Fibroblast of pulmonary artery (primary cell): ENCODE results near the gene UMAD1.

ENCODE experiments used
- DNase-seq: peaks from one replicate; pipeline ENCODE4 v3.0.0-alpha.2; 2010; ENCODE audit warnings: low read depth
- H3K4me3 ChIP-seq: replicated peaks from 2 replicates; pipeline ENCODE4 v1.5.1; 2011; ENCODE audit warnings: low read depth, mild to moderate bottlenecking, control low read depth, low read length, moderate library complexity
- CTCF ChIP-seq: IDR thresholded peaks from 2 replicates; pipeline ENCODE4 v1.5.1; 2011; ENCODE audit warnings: mild to moderate bottlenecking, control low read depth, low read length, inconsistent platforms; ENCODE audit errors: missing control alignments

Gene UMAD1

GRCh38 chr7:7696458-7697119 lies 56.0 kb downstream of the UMAD1 start:
- DNase-seq: no peak
- H3K4me3 ChIP-seq: no peak overlapping the region

GRCh38 chr7:7698930-7699329 lies 58.4 kb downstream of the UMAD1 start:
- no peak for TF ChIP-seq CTCF

More at GRCh38 chr7:7696458-7697119, 56.0 kb downstream of the UMAD1 start:
- TF ChIP-seq CTCF: no peak

DNA sequence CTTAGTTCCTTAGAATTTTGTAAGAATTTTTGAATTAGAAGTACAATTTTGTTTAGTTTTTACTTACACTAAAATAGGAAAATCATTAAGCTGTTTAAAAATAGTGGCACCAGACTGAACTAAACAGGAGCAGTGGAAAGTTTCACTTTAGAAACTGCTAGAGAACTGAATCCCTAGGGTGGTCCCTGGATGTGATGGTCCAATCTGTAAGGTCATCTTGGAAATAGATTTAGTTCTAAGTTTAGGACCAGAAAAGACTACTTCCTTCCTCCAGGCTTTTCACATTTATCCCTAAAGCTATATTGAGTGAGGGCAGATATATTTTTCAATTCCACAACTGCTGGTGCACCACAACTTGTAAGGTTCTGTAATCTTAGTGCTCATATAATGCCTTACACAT lies 58.8 kb downstream of the UMAD1 start:
- no peak for TF ChIP-seq CTCF
- H3K4me3 ChIP-seq: no peak overlapping the region
- no peak for DNase-seq

More at GRCh38 chr7:7698930-7699329, 58.4 kb downstream of the UMAD1 start:
- DNase-seq: no peak
- H3K4me3 ChIP-seq: no peak overlapping the region

DNA sequence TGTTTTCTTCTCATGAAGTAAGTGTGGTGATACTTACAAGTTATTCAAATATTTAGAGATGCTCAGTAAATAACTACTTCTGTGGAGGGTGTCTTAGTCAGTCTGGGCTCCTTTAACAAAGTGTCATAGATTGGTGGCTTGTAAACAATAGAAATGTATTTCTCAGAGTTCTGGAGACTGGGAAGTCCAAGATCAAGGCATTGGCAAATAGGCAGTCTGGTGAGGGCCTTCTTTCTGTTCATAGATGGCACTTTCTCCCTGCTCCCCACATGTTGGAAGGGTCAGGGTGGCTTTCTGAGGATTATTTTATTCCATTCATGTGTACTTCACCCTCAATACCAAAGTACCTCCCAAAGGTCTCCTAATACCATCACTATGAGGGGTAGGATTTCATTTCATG lies 59.4 kb downstream of the UMAD1 start:
- no peak for DNase-seq
- TF ChIP-seq CTCF: no peak
- no peak overlapping the region for H3K4me3 ChIP-seq

DNA sequence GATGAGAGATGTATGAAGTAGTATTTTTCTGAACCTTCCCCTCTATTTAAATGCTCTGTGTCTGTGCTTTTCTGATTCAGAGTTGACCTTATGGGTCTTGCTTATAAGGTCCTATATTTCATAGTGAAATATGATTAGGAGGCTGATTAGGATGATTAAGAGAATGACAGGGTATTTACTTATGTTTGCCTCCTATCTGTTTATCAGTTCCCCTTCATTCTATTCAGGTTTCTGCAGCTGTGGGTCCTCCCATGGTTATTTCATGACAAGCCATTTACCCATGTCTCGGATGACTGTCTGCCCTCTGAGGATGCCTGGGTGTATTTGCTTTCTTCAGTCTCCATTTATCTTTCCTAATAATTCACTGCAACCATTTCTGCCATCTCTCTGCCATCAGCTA lies 61.0 kb downstream of the UMAD1 start:
- DNase-seq: no peak
- no peak for TF ChIP-seq CTCF
- H3K4me3 ChIP-seq: no peak overlapping the region

GRCh38 chr7:7702826-7703225 lies 62.3 kb downstream of the UMAD1 start:
- TF ChIP-seq CTCF: no peak
- no peak overlapping the region for H3K4me3 ChIP-seq
- no peak for DNase-seq

- DNase-seq: no peak
- no peak for TF ChIP-seq CTCF
- no peak overlapping the region for H3K4me3 ChIP-seq
Observed at GRCh38 chr7:7703427-7703826, 62.9 kb downstream of the UMAD1 start.
